NCI-H526 treated with DMSO at 0.1 percent for 48 hours (cell line): ENCODE measurements around the gene CELSR3.
A peak's percentile ranks its signal among the peaks of the same experiment; 100 is the strongest.

Experiments used
- DNase-seq: peaks from one replicate; lab custom pipeline; 2025; lab: John Stamatoyannopoulos, UW

Gene CELSR3

GRCh38 chr3:48662753-48663488 lies at the start of gene CELSR3:
TSS of gene CELSR3 (minus strand) at chr3:48662886. CDS start at chr3:48662634, 252 bp downstream.
- peak; percentile 68 for DNase-seq

DNA sequence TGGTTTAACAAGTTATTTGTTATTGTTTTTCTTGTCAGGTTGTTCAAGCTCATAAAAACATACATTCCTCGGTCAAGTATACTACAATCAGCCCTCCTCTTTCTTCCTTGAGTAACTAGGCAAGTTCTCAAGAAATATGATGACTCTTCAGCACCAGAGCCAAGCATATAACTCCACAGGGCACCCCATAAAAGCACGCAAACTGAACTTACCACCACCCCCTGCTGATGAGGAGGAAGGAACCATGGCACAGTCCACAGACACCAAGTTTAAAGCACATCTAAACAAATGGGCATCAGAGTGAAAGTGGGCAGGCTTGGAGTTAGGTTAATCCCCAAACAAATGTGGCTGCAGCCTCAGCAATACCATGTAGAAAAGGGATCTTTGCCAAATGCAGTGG lies 49.0 kb upstream of the CELSR3 start:
- DNase-seq, result no peak

- no peak for DNase-seq
Observed at GRCh38 chr3:48709051-48709461, 46.4 kb upstream of the CELSR3 start.

DNA sequence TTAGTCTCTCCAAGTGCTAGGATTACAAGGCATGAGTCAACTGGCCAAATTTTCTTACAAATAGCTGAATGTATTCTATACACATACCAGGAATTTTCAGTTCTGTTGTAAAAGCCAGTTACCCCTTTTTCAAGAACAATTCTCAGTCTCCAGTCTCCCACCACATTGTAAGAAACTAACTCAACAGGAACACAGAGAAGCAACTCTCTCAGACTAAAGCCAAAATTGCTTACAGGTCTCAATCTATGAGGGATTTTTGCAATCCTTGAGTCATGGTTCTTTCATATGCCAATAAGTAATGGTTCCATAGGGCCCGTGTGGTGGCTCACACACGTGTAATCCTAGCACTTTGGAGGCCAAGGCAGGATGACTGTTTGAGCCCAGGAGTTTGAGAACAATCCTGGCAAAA lies 45.8 kb upstream of the CELSR3 start:
- DNase-seq, result no peak

GRCh38 chr3:48707157-48707556 lies 44.5 kb upstream of the CELSR3 start:
- no peak for DNase-seq

DNA sequence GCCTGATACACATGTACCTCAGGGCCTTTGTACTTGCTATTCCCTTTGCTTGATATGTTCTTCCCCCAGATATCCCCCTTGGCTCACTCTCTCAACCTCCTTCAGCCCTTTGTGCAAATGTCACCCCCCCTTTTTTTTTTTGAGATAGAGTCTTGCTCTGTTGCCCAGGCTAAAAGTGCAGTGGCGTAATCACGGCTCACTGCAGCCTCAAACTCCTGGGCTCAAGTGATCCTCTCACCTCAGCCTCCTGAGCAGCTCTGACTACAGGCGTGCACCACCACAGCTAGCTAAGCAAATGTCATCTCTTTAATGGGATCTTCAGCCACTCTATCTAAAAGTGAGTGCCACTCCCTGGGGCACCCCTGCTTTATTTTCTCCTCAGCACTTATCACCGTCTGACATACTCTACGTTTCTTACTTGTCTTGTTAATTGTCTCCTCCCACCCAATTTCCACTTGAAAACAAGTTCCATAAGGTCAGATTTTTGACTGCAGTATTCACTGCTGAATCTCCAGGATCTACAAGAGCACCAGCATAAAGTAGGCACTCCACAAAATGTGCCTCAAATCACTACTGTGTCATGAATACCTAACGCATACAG lies 39.7 kb upstream of the CELSR3 start:
- DNase-seq, result no peak

DNA sequence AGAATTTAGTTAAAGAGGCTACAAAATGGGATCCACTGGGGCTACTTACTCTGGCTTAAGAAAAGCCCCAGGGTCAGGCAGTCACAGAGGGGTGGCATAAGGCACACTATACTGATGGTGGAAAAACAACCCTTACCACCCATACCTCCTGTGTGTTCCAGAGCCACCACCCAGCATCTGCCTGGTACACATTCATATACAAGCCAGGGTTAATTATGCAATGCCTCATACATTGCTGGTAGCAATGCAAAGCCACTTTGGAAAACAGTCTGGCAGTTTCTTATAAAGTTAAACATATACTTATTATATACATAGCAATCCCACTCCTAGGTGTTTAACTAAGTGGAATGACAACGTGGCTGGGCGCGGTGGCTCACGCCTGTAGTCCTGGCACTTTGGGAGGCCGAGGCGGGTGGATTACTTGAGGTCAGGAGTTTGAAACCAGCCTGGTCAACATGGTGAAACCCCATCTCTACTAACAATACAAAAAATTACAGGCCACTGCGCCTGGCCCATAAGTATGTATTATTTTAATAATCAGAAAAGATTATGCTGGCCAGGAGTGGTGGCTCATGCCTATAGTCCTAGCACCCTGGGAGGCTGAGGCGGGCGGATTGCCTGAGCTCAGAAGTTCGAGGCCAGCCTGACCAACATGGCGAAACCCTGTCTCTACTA lies 38.2 kb upstream of the CELSR3 start:
- no peak for DNase-seq

DNA sequence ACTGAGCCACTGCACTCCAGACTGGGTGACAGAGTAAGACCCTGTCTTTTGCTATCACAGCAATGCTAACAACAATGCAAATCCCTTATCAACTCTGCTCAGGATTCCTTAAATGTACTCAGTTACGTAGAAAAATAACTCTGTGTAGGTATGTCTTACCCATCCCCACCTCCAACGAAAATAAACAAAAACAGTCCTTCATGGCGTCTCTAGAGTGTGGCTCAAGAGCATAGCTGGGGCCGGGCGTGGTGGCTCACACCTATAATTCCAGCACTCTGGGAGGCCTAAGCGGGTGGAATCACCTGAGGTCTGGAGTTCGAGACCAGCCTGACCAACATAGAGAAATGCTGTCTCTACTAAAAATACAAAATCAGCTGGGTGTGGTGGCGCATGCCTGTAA lies 36.2 kb upstream of the CELSR3 start:
- no peak for DNase-seq

DNA sequence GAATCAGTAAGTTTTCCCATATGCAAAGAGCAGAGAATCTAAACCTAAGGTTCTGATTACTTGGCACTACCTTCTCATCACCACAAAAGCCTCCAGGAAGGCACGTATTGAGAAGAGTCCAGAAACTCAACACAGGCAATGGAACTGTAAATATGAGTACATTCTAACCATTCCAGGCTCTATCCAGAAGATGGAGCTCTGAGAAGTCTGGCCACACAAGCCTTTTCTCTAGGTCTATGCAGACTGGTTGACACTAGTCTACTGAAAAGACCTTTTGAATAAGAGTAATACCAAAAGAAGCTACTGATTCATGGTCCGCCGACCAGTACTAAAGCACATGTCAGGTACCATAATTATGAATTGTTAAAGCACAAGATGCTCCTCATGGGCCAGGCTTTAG lies 35.3 kb upstream of the CELSR3 start:
- no peak for DNase-seq

- no peak for DNase-seq
Observed at GRCh38 chr3:48696601-48697000, 33.9 kb upstream of the CELSR3 start.

GRCh38 chr3:48696156-48696555 lies 33.5 kb upstream of the CELSR3 start:
- no peak for DNase-seq

- no peak for DNase-seq
Observed at GRCh38 chr3:48695393-48695753, 32.7 kb upstream of the CELSR3 start.

- no peak for DNase-seq
Observed at GRCh38 chr3:48694610-48695392, 32.1 kb upstream of the CELSR3 start.

GRCh38 chr3:48693826-48694225 lies 31.1 kb upstream of the CELSR3 start:
- DNase-seq, result no peak

DNA sequence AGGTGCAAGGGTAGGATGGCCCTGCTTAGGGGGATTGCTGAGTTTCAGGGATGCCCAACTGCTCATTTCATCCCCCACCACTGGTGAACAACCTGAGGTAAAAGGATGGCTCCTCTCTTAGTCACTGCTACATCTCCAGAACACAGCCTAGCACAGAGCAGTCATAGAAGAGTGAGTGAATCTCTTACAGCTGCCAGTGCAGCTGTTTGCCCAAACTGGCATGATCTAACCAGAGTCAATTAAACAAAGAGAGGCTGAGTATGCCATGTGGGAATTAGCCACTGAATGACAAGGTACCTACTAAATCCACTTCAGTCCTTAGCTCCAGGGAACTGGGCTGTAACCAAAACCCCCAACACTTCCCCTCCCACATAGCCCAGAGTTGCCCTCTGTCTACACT lies 29.9 kb upstream of the CELSR3 start:
- no peak for DNase-seq

GRCh38 chr3:48690846-48691458 lies 28.3 kb upstream of the CELSR3 start:
- no peak for DNase-seq

DNA sequence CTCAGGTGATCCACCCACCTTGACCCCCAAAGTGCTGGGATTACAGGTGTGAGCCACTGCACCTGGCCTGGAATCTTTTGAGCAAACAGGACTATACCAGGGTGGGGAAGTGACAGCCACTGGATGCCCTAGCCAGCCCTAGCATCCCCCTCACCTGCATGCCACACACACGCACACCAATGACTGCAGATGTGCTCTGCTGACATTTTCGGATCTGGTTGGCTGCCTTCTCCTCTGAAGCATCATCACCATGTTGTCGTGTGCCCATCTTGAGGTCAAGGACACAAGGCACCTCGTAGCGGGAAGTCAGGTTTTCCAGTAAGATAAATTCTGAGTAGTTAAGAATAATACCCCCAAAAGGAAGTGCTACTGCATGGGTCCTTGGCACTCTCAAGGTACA lies 26.7 kb upstream of the CELSR3 start:
- no peak for DNase-seq

DNA sequence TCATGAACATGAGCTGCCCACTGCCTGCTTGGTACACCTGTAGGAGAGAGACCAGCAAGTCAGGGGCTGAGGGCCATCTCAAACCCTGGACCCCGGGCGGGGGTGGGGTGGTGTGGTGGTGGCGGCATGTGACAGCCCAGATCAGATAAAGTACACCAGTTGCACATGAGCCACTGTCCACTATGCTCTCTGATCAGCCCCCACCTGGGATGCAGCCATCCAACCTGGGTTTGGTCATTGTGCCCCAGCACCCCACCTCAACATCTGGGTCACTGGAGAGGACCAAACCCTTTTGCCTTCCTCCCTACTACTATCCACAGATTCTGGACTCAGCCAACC lies 26.0 kb upstream of the CELSR3 start:
- no peak for DNase-seq

- DNase-seq, result no peak
Observed at GRCh38 chr3:48688032-48688736, 25.5 kb upstream of the CELSR3 start.

DNA sequence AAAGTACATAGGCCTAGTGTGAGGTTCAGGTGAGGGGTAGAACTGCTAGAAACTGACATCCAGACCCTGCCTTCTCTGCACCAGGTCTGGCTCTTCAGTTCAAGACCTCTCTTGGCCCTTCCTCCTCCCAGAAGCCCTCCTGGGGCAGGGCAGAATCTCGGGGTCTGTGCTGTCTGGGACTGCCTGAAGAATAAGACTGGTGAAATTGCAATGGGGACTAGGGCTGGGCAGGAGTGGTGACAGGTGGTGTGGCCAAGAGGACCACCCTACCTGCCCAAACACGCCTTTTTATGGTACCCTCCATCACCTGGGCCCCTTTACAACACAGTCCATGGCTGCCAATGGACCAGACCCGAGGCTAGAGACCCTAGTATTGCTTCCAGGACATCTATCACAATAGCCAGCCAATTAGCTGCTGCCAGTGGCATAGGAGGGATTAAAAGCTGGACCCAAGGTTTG lies 24.6 kb upstream of the CELSR3 start:
- no peak for DNase-seq

DNA sequence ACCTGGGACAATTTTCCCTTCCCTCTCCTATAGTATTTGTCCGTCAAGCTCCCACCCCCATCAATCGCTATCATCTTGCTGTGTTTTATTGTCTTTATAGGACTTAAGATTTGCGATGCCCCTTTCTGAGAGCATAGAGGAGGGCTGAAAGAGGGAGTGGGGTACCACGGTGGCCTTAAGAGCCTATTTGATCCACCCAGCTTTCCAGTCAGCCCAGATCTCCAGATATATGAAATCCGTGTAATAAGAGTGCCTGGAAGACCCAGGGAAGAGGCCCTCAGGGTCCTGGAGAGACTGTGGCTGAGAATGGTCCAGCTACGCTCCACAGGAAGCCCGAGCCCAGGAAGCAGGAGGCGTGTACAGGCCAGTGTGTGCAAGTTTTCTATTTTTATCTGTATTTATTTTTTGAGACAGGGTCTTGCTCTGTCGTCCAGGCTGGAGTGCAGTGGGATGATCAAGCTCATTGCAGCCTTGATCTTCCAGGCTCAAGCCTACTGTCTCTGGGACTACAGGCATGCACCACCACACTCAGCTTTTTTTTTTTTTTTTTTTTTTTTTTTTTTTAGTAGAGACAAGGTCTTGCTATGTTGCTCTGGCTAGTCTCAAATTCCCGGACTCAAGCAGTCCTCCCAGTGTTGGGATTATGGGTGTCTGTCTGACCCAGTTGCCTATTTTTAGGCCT lies 24.0 kb upstream of the CELSR3 start:
- no peak for DNase-seq
